Stimulated activated naive CD8-positive, alpha-beta T cell treated with anti-CD3 and anti-CD28 coated beads, Interleukin-15, amount 100 ng/mL, for 72 hours (primary cell): Measurements from ENCODE around the gene APOBEC4.
A peak's percentile ranks its signal among the peaks of the same experiment; 100 is the strongest.

Experiments
- ATAC-seq: fragments of 150-1000 bp; cut with Tn5 transposase; 2 replicates; pipeline ENCODE4 v1.10.0; 2021; ENCODE audit warnings: mild to moderate bottlenecking, moderate library complexity
- DNase-seq, 2 donors: peaks; one replicate each; pipeline ENCODE4 v3.0.0; 2021 to 2022
- H3K27ac Mint-ChIP-seq, 2 donors: one replicate each; pipeline ENCODE4 v1.8.0; 2022; ENCODE audit warnings: mild to moderate bottlenecking in 2 of 2, mixed read lengths in 2 of 2, moderate library complexity in 2 of 2
- H3K27me3 Mint-ChIP-seq: one replicate; pipeline ENCODE4 v1.8.0; 2022; ENCODE audit warnings: mixed read lengths
- H3K4me1 Mint-ChIP-seq: one replicate; pipeline ENCODE4 v1.8.0; 2022; ENCODE audit warnings: mild to moderate bottlenecking, mixed read lengths
- H3K4me3 Mint-ChIP-seq, 2 donors: one replicate each; pipeline ENCODE4 v1.8.0; 2022; ENCODE audit warnings: mild to moderate bottlenecking in 2 of 2, mixed read lengths in 2 of 2, moderate library complexity in 1 of 2
- H3K9me3 Mint-ChIP-seq, 2 donors: one replicate each; pipeline ENCODE4 v1.8.0; 2022; ENCODE audit warnings: mixed read lengths in 2 of 2

Gene APOBEC4

DNA sequence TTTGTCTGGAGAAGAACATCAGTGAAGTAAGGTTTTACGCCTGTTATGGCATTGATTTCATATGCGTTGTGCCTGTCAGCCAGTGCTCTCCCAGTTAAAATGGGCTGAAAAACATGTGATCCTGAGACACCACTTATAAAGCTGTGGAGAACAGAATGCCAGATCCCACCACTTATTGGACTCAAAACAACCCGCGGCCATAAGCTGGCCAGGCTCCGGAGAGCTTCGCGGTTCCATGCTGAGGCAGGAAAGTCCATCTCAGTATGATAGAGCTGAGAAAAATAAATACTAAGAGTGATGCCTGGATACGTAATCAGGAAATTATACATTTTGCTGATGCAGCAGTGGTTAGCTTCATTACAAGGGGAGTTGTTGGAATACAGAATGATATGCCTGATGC is 5.1 kb downstream of the APOBEC4 start:
- H3K9me3 Mint-ChIP-seq, result no peaks in the 10 kb centered on the region
- H3K4me3 Mint-ChIP-seq, result no peak overlapping the region
- H3K4me1 Mint-ChIP-seq, result peaks cover 21% of the 10 kb centered on the region
- ATAC-seq (no peak), DNase-seq (no peak)
- no peaks in the 10 kb centered on the region for H3K27me3 Mint-ChIP-seq
- H3K27ac Mint-ChIP-seq, result no peak overlapping the region

- DNase-seq (no peak), ATAC-seq (no peak)
- H3K4me3 Mint-ChIP-seq, result no peak overlapping the region
- H3K27ac Mint-ChIP-seq, result no peak overlapping the region
- H3K4me1 Mint-ChIP-seq, result peaks cover 8% of the 10 kb centered on the region
- H3K27me3 Mint-ChIP-seq, result no peaks in the 10 kb centered on the region
- no peaks in the 10 kb centered on the region for H3K9me3 Mint-ChIP-seq
These were observed 6.3 kb downstream of the APOBEC4 start for GRCh38 chr1:183646776-183647175.

DNA sequence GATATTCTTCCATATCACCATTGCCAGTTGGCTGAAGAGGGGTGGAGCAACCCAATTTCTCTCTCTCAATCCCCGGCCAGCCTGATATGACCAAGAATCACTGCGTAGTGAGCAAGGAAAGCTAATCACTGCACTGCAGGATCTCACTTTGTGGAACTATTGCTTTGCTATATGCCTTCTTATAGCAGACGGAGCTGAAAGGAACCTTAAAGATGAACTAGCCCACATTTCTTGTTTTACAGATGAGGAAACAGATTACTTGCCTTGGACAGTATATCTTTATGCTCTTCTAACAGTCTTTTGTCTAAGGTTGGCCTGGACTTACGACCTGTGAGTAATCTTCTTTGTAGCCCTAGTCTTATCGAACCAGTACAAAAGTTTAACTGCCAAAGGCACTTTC is 7.6 kb downstream of the APOBEC4 start:
- Mint-ChIP-seq H3K4me3 (no peak overlapping the region), H3K4me1 (no peaks in the 10 kb centered on the region), H3K27me3 (no peaks in the 10 kb centered on the region), H3K9me3 (no peaks in the 10 kb centered on the region), H3K27ac (no peak overlapping the region)
- ATAC-seq (no peak), DNase-seq (no peak)

GRCh38 chr1:183642166-183642565 is 10.9 kb downstream of the APOBEC4 start:
- Mint-ChIP-seq H3K4me3 (no peak overlapping the region), H3K4me1 (peaks cover 7% of the 10 kb centered on the region), H3K27ac (no peak overlapping the region), H3K27me3 (no peaks in the 10 kb centered on the region), H3K9me3 (no peaks in the 10 kb centered on the region)
- DNase-seq (no peak), ATAC-seq (no peak)

DNA sequence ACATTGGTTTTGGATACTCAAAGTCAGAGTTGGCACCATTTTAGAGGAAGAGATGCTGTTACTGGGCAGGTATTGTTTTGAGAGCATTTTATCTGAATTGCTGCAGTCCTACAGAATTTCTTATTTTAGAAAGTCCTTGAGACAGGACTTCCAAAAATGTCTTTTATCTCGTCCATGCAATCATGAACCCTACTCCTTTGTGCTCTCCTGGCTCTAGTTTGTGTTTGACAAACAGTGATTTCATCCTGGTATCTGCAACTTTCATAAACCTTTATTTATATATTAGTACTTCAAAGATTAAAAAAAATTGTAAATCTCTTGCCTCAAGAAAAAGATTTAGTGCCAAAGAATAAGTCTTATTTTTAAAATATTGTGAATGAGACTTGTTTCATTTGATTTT is 12.9 kb downstream of the APOBEC4 start:
- no peak for ATAC-seq
- H3K27me3 Mint-ChIP-seq, result peaks cover 9% of the 10 kb centered on the region
- no peak overlapping the region for H3K4me3 Mint-ChIP-seq
- H3K4me1 Mint-ChIP-seq, result peaks cover 21% of the 10 kb centered on the region
- no peak overlapping the region for H3K27ac Mint-ChIP-seq
- no peak for DNase-seq
- H3K9me3 Mint-ChIP-seq, result no peaks in the 10 kb centered on the region

DNA sequence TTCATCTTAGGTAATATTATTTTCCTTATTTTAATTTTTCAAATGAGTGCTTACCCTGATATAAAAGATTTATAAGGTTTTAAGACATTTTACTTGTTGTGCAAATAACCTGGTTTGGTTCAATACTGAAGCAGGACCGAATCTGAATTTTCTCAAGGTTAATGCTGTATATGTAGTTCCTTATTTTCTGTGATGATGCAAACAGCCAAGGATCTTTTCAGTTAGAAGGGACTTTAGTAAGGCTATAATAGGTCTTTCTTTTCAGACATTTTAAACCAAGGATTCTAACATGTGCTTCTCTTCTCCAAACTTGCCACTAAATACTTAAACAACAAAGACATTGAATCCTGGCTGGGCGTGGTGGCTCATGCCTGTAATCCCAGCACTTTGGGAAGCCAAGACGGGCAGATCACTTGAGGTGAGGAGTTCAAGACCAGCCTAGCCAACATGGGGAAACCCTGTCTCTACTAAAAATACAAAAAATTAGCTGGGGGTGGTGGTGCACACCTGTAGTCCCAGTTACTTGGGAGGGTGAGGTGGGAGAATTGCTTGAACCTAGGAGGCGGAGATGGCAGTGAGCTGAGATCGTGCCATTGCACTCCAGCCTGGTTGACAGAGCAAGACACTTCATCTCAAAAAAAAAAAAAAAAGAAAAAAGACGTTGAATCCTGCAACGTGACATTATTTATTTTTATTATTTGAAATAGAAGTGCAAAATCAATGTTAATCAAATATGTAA is 14.3 kb downstream of the APOBEC4 start:
- no peak for DNase-seq
- ATAC-seq, result no peak
- H3K4me3 Mint-ChIP-seq, result no peak overlapping the region
- H3K27me3 Mint-ChIP-seq, result peaks cover 9% of the 10 kb centered on the region
- H3K4me1 Mint-ChIP-seq, result peaks cover 21% of the 10 kb centered on the region
- H3K27ac Mint-ChIP-seq, result no peak overlapping the region
- H3K9me3 Mint-ChIP-seq, result no peaks in the 10 kb centered on the region

GRCh38 chr1:183636783-183637182 is 16.3 kb downstream of the APOBEC4 start:
- ATAC-seq (no peak), DNase-seq (no peak)
- peaks cover 9% of the 10 kb centered on the region for H3K27me3 Mint-ChIP-seq
- no peaks in the 10 kb centered on the region for H3K9me3 Mint-ChIP-seq
- peak overlapping the region; percentile 90 to 100 for H3K27ac Mint-ChIP-seq
- peaks cover 27% of the 10 kb centered on the region for H3K4me1 Mint-ChIP-seq
- peak overlapping the region; percentile 99 to 100 for H3K4me3 Mint-ChIP-seq

- peaks cover 27% of the 10 kb centered on the region for H3K4me1 Mint-ChIP-seq
- ATAC-seq, result no peak
- H3K4me3 Mint-ChIP-seq, result peak overlapping the region; percentile 99 to 100
- peaks cover 9% of the 10 kb centered on the region for H3K27me3 Mint-ChIP-seq
- no peak for DNase-seq
- peak overlapping the region; percentile 99 to 100 for H3K27ac Mint-ChIP-seq
- no peaks in the 10 kb centered on the region for H3K9me3 Mint-ChIP-seq
These were observed 16.8 kb downstream of the APOBEC4 start for GRCh38 chr1:183636334-183636682.

DNA sequence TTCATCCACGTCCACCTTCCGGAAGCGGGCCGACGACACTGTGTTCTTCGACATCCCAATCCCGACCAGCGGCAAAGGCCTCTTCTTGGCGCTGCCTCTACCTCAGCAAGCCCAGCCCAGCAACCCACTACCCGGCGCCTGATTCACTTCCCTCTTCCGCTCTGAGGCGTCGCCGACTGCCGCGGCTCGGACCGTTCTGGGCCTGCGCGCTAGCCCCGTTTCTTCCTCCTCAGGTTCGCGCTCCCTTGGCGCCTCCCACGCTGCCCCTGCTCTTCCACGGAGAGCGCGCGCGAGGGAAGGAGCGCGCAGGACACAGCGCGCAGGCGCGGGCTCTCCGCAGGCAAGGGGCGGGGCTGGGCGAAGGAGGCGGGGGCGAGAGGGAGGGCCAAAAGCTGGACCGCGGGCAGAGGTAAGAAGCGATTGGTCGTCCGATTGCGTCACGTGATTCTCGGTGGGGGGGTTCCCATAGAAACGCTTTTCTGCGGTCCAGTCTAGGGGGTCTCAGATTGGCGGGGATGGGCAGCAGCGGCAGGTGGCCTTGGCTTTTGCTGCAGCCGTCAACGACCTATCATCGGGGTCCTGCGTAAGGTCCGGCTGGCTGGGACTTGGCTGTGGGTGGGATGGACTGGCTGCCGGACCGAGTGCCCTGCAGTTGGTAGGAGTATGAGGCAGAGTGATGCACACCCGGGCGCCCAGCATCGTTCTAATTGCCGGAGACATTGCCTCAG is 17.3 kb downstream of the APOBEC4 start, which contains the start of gene ARPC5:
Gene ARPC5, minus strand, starts transcription at position 178 of the 728 bp plus-strand sequence. Its CDS starts 124 bp downstream, at position 54.
- DNase-seq (peak; percentile 96 to 97), ATAC-seq (peak; percentile 91)
- no peaks in the 10 kb centered on the region for H3K9me3 Mint-ChIP-seq
- peak within 1 kb of the TSS; percentile 99 to 100 for H3K27ac Mint-ChIP-seq
- H3K4me1 Mint-ChIP-seq, result peaks cover 31% of the 10 kb centered on the region
- H3K27me3 Mint-ChIP-seq, result peaks cover 9% of the 10 kb centered on the region
- peak within 1 kb of the TSS; percentile 99 to 100 for H3K4me3 Mint-ChIP-seq

DNA sequence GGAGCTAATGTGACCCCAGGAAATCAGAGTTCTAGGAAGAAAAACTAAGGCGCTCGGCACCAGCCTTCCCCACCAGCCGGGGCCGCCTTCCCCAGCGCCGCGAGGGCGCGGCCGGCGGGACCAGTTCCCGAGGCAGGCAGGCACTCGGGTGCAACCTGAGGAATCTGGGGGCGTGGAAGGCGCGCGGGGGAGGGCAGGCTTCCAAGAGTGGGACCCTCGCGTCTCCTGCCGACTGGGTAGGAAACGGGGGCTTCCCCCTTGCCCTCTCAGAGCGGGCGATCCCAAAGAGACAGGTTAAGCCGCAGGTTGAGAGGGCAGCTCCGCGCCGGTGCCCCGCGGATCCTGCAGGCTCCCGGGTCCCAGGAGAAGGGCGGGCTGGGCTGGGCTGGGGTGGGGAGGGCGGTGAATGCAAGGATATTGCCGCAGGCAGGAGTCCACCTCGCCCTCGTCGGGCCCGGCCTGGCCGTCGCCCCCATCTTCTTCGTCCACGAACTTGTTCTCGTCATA is 18.0 kb downstream of the APOBEC4 start:
- Mint-ChIP-seq H3K27ac (peak overlapping the region; percentile 99 to 100), H3K9me3 (no peaks in the 10 kb centered on the region), H3K4me3 (peak overlapping the region; percentile 99 to 100), H3K4me1 (peaks cover 35% of the 10 kb centered on the region), H3K27me3 (peaks cover 9% of the 10 kb centered on the region)
- ATAC-seq, result peak; percentile 16
- no peak for DNase-seq

GRCh38 chr1:183634429-183635065 is 18.6 kb downstream of the APOBEC4 start:
- Mint-ChIP-seq H3K4me3 (peak overlapping the region; percentile 99 to 100), H3K27ac (peak overlapping the region; percentile 95 to 96), H3K4me1 (peaks cover 33% of the 10 kb centered on the region)

GRCh38 chr1:183633676-183634343 is 19.3 kb downstream of the APOBEC4 start:
- Mint-ChIP-seq H3K9me3 (no peaks in the 10 kb centered on the region), H3K27me3 (peaks cover 9% of the 10 kb centered on the region), H3K4me3 (peak overlapping the region; percentile 99 to 100), H3K27ac (peak overlapping the region in 1 of 2 donors; percentile 69), H3K4me1 (peaks cover 41% of the 10 kb centered on the region)
- peak in 1 of 2 donors; percentile 24 for DNase-seq
- ATAC-seq, result peak; percentile 48

More at GRCh38 chr1:183634429-183635065, 18.6 kb downstream of the APOBEC4 start:
- Mint-ChIP-seq H3K27me3 (peaks cover 9% of the 10 kb centered on the region), H3K9me3 (no peaks in the 10 kb centered on the region)
- DNase-seq (no peak), ATAC-seq (no peak)

DNA sequence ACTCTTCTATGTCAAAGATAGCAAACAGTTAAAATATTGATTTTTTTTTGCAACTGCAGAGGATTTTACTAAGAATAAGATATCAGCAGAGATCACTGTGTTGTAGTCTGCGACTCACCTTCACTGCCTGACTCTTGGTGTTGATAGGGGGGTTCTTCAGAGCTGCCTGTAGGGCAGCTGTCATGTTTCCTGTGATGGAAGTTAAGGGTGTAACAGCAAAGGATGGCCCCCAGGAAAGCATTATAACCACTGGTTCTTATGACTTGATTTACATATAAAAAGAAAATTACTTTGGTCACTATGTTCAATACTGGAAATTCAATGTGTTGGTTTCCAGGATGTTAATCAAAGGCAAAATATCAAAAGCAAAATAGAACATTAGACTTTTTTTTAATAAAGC is 20.2 kb downstream of the APOBEC4 start:
- Mint-ChIP-seq H3K27me3 (peaks cover 9% of the 10 kb centered on the region), H3K9me3 (no peaks in the 10 kb centered on the region), H3K4me3 (peak overlapping the region; percentile 99 to 100), H3K4me1 (peaks cover 48% of the 10 kb centered on the region), H3K27ac (peak overlapping the region in 1 of 2 donors; percentile 21)
- DNase-seq, result no peak
- ATAC-seq, result peak; percentile 34

DNA sequence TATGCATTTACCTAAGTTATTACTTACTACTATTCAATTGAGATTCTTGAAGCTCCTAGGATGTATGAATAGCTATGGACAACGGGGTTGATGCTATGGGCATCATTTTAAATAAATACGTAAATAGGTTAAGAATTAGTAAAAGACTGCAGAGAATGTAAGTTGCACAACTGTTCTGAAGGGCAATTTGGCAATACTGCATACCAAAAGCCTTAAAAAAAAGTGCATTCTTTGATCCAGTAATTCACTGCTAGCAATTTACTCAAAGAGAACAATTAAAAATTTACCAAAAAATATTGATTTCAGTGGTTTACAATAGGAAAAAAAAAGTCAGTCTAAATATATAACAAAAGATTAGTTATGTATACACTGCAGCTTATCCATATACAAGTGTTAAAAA is 21.0 kb downstream of the APOBEC4 start:
- peak overlapping the region in 1 of 2 donors; percentile 99 for H3K4me3 Mint-ChIP-seq
- DNase-seq (no peak), ATAC-seq (no peak)
- H3K4me1 Mint-ChIP-seq, result peaks cover 45% of the 10 kb centered on the region
- no peaks in the 10 kb centered on the region for H3K9me3 Mint-ChIP-seq
- peaks cover 9% of the 10 kb centered on the region for H3K27me3 Mint-ChIP-seq
- no peak overlapping the region for H3K27ac Mint-ChIP-seq

DNA sequence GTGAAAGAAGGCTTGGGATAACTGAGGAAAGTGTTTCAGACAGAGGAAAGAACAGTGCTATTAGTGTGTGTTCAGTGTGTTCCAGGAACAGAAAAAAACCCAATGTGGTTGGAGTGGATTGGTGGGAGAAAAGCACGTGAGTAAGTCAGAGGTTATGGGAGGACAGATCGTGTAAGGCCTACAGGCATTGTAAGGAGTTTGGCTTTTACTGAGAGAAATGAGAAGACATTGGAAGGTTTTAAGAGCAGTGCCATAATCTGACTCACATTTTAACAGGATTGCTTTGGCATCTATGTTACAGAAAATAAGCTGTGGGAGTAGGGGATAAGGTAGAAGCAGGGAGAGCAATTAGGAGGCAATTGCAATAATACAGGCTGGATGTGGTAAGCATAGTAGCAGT is 22.4 kb downstream of the APOBEC4 start:
- Mint-ChIP-seq H3K4me1 (peaks cover 32% of the 10 kb centered on the region), H3K27ac (peak overlapping the region in 1 of 2 donors; percentile 59), H3K4me3 (peak overlapping the region; percentile 2 to 53), H3K9me3 (no peaks in the 10 kb centered on the region), H3K27me3 (no peaks in the 10 kb centered on the region)
- ATAC-seq, result no peak
- no peak for DNase-seq
